Motor neuron (in vitro differentiated cells): ENCODE data around the gene CTSW. TPM values are rescaled to one million over a fixed set of nuclear protein-coding genes. Genes with fewer than 3 reads are reported as not detected.

ENCODE experiments used
- ATAC-seq, 8 experiments: fragments of 200-7000 bp; cut with Tn5 transposase; replicated peaks in 6 of 8; 2 replicates each; pipeline ENCODE4 v1.8.0; 2021; ENCODE audit warnings: mild to moderate bottlenecking in 8 of 8, moderate library complexity in 8 of 8
- H3K27ac ChIP-seq, 2 donors: fragments of 250-450 bp; sonication (Bioruptor Pico); 2 replicates each; pipeline ENCODE4 v1.9.0; 2021; ENCODE audit warnings: antibody characterized with exemption in 2 of 2, mild to moderate bottlenecking in 2 of 2, moderate library complexity in 1 of 2
- H3K4me1 ChIP-seq, 2 donors: fragments of 250-450 bp; sonication (Bioruptor Pico); replicated peaks in 1 of 2; 2 replicates each; pipeline ENCODE4 v1.6.1; 2021; ENCODE audit warnings: antibody characterized with exemption in 2 of 2, mild to moderate bottlenecking in 2 of 2, moderate library complexity in 1 of 2
- H3K4me3 ChIP-seq, 5 donors: fragments of 250-450 bp; sonication (Bioruptor Pico); 2 replicates each; pipeline ENCODE4 v1.9.0; 2021; ENCODE audit warnings: antibody characterized with exemption in 5 of 5, mild to moderate bottlenecking in 5 of 5, moderate library complexity in 4 of 5
- WGBS, 10 experiments: fragments of 450-650 bp; shearing (Covaris generic); methylation state at CpG; one replicate each; pipeline ENCODE4 v1.0.0; 2022; 5-methylcytosine and 5-hydroxymethylcytosine counted together
- in situ Hi-C, 9 experiments: fragments of 400-800 bp; cut with MboI; loops; one replicate each; pipeline ENCODE4 v1.15.0; 2021; ENCODE audit warnings: low sequenced_read_pairs in 9 of 9, low pct_unique_long_range_greater_than_20kb in 2 of 9; ENCODE audit not compliant: unreplicated experiment in 9 of 9
- total RNA-seq, 8 experiments: library from RNA; unstranded; fragments of 300-600 nt; gene quantifications; 2 replicates each; pipeline versions ENCODE4 v1.2.3 to v1.2.4, GENCODE V29; 2022

Gene CTSW
- total RNA-seq, 8 experiments from 2014 or later: 0.21 to 1.7 (median 0.56) TPM; not detected in 2

DNA sequence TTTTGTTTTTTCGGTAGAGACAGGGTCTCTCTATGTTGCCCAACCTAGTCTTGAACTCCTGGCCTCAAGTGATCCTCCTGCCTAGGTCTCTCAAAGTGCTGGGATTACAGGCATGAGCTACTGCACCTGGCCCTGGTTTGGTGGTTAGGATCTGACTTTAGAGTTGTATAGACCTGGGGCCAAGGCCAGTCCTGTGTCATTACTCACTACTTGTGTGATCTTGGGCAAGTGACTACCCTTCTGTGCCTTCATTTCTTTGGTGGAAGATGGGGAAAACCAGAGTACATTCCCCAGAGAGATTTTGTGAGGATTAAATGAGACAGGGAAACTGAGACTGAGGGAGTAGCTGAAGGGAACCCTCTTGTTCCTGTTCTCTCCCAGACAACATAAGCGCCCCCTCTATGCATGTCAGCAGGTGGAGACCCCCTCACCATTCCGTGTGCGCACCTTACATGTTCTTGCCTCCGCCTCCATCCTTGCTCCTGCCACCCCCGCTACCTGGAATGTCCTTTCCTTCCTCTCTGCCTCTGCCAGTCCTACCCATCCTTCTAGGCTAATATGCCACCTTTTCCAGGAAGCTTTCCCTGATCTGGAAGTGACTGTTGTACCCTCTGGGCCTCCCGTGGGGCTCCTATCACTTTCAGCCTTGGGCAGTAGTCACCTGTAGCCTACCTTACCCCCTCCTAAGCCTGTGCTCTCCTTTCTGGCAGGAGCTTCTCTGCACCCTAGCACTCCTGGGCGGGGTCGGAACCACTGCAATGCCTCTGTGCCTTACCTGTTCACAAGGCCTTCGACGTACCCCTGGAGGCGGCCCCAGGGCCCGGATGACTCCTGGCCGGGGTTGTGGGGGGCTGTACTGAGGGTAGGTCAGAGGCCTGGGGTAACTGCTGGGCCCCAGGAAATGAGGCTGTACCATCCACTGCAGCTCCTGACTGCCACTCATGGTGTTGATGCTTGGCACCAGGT lies 16.7 kb downstream of the CTSW start:
- in situ Hi-C loops: loop anchor here in 1 of 9 experiments (25.0 kb wide), 1 partner anchor 91 kb away; no protein-coding TSS in a partner anchor
- no peak for ATAC-seq
- Histone ChIP-seq H3K4me1 (peaks cover 12 to 16% of the 10 kb centered on the region in 2 donors), H3K27ac (no peak overlapping the region), H3K4me3 (no peak overlapping the region)
- 71 to 100% (median 83%) methylated on average over 1 to 11 of the region's 14 CpGs; no CpG with 5 or more reads in 3 of the 10 experiments for WGBS, 10 experiments

DNA sequence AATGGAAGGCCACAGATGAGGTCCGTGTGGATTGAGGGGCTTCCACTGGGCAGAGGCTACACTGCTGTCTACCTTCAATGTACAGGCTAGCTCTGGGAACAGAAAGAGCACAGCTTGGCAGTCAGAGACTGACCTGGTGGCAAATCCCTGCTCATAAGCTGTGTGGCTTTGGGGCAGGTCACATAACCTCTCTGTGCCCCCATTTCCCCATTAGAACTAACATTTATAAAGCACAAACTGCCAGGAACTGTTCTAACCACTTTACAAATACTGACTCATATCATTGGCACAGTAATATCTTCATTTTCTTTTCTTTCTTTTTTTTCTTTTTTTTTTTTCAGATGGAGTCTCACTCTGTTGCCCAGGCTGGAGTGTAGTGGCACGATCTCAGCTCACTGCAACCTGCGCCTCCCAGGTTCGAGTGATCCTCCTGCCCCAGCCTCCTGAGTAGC lies 17.4 kb downstream of the CTSW start:
- Histone ChIP-seq H3K4me3 (no peak overlapping the region), H3K4me1 (peaks cover 5 to 12% of the 10 kb centered on the region in 2 donors), H3K27ac (no peak overlapping the region)
- in situ Hi-C loops: loop anchor here in 1 of 9 experiments (25.0 kb wide), 1 partner anchor 90 kb away; no protein-coding TSS in a partner anchor
- 17 to 100% (median 80%) methylated on average over 1 to 4 of the region's 4 CpGs; no CpG with 5 or more reads in 1 of the 10 experiments for WGBS, 10 experiments
- no peak for ATAC-seq

DNA sequence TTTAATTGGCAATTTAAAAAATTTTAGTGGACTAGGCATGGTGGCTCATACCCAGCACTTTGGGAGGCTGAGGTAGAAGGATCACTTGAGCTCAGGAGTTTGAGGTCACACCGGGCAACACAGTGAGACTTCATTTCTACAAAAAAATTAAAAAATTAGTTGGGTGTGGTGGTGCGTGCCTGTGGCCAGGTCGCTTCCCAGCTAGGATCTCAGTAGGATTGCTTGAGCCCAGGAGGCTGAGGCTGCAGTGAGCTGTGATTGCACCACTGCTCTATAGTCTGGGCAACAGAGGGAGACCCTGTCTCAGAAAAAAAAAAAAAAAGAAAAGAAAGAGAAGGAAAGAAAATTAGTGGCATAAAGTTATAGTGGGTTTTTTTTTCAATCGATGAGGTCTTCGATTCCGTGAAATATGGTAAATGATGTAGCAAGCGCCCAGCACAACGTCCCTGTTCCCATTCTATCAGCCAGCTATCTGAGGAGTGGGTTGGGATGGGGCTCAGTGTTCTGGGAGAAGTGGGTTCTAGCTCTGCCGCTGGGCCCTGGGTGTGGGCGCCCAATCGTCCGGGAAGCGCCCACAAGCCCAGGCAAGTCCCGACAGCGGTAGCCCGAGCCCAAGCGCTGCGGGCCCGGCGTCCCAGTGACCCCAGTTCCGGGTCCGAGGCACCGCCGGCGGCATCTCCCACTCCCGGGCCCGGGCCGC lies 19.2 kb downstream of the CTSW start:
- no peak overlapping the region for H3K27ac ChIP-seq
- peak in 2 of 8 experiments; percentile 1 to 4 for ATAC-seq
- peaks cover under 1 to 2% of the 10 kb centered on the region in 2 donors for H3K4me1 ChIP-seq
- 9 to 71% (median 43%) methylated on average over 1 to 13 of the region's 28 CpGs; no CpG with 5 or more reads in 2 of the 10 experiments for WGBS, 10 experiments
- in situ Hi-C loops: loop anchor here in 1 of 9 experiments (25.0 kb wide), 1 partner anchor 88 kb away; no protein-coding TSS in a partner anchor
- peak overlapping the region in 3 of 5 donors; percentile 8 to 34 (median 22) for H3K4me3 ChIP-seq

GRCh38 chr11:65899356-65900124 lies 19.9 kb downstream of the CTSW start:
- H3K27ac ChIP-seq: no peak overlapping the region
- peak overlapping the region in 4 of 5 donors; percentile 21 to 34 (median 26) for H3K4me3 ChIP-seq
- in situ Hi-C loops: loop anchor here in 1 of 9 experiments (25.0 kb wide), 1 partner anchor 88 kb away; no protein-coding TSS in a partner anchor
- WGBS, 10 experiments: 1% methylated on average over 25 of the region's 78 CpGs; no CpG with 5 or more reads in 9 of the 10 experiments
- no peaks in the 10 kb centered on the region for H3K4me1 ChIP-seq
- ATAC-seq: peak; percentile 29 to 54 (median 46)

DNA sequence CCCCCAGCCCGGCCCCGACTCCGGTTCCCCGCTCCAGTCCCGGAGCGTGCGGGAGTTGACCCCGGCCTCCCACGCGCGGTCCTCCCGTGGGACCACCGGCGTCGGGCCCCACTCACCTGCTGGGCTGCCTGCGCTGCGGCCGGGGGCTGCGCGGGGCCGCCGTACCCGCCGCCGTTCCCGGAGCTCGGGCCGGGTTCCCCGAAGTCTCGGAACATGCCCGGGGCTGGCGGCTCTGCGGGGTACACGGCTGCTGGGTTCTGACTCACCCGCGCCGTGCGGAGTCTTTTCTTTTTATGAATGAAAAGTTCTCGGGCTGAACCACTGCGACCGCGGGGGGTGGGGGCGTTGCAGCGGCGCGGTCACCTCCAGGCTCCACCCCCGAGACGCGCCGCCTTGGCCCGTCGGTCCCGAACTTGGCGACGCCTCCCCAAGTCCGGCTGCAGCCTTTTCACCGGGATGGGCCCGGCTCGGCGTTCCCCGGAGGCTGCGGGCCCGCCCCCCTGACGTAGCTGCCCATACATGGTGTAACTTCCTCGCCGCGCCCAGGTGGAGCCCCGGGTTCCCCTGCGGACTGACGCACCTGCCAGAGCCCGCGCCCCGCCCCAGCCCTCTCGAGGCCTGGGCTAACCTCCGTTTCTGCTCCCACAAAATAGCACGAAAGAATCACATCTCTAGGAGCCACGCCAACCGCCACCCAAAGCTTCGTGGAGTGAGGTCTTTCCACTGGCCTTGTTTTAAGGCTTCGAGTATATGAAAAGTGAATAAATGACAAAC lies 20.7 kb downstream of the CTSW start, which contains the start of gene FOSL1:
TSS of gene FOSL1 (minus strand) at position 264 of the 774 bp plus-strand sequence. CDS start at position 215, 49 bp downstream.
- Histone ChIP-seq H3K4me3 (peak within 1 kb of the TSS; percentile 10 to 34 (median 22)), H3K27ac (no peak within 1 kb of the TSS), H3K4me1 (no peaks in the 10 kb centered on the region)
- peak; percentile 60 to 92 (median 88) for ATAC-seq
- 0 to 35% (median 17%) methylated on average over 1 to 7 of the region's 80 CpGs; no CpG with 5 or more reads in 5 of the 10 experiments for WGBS, 10 experiments
- in situ Hi-C loops: no loop called here

DNA sequence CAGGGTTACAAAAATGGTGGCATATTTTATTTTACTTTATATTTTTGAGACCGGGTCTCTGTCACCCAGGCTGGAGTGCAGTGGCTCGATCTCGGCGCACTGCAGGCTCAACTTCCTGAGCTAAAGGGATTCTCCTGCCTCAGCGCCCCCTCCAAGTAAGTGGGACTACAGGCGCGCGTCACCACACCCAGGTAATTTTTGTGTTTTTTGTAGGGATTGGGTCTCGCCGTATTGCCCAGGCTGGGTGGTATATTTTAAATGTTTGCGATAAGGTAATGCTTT lies 21.2 kb downstream of the CTSW start:
- no peaks in the 10 kb centered on the region for H3K4me1 ChIP-seq
- H3K27ac ChIP-seq: no peak overlapping the region
- H3K4me3 ChIP-seq: peak overlapping the region in 1 of 5 donors; percentile 31
- in situ Hi-C loops: no loop called here
- 29 to 100% (median 71%) methylated on average over 1 to 11 of the region's 11 CpGs; no CpG with 5 or more reads in 2 of the 10 experiments for WGBS, 10 experiments
- ATAC-seq: no peak

- ATAC-seq: peak in 1 of 8 experiments; percentile 2
- in situ Hi-C loops: no loop called here
- no peak overlapping the region for H3K27ac ChIP-seq
Observed at GRCh38 chr11:65903068-65903481, 23.4 kb downstream of the CTSW start.

DNA sequence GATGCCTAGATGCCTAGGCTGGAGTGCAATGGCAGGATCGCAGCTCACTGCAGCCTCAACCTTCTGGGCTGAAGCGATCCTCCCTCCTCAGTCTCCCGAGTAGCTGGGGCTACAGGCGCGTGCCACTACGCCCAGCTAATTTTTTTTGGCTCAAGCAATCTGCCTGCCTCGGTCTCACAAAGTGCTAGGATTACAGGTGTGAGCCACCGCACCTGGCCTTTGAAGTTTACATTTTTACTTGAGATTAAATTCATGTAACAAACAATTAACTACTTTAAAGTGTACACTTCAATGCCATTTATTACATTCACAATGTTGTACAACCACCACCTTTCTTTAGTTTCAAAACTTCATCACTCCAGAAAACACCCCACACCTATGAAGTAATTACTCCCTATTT lies 24.1 kb downstream of the CTSW start:
- no peak for ATAC-seq
- Histone ChIP-seq H3K27ac (no peak overlapping the region), H3K4me3 (no peak overlapping the region), H3K4me1 (no peaks in the 10 kb centered on the region)
- in situ Hi-C loops: no loop called here
- 56 to 100% (median 80%) methylated on average over 1 to 8 of the region's 8 CpGs; no CpG with 5 or more reads in 3 of the 10 experiments for WGBS, 10 experiments

More at GRCh38 chr11:65903068-65903481, 23.4 kb downstream of the CTSW start:
- WGBS, 10 experiments: 0 to 20% (median 0%) methylated on average over 1 to 3 of the region's 5 CpGs; no CpG with 5 or more reads in 6 of the 10 experiments
- H3K4me3 ChIP-seq: no peak overlapping the region
- no peaks in the 10 kb centered on the region for H3K4me1 ChIP-seq

- in situ Hi-C loops: no loop called here
- peak in 2 of 8 experiments; percentile 47 to 59 for ATAC-seq
- no peak overlapping the region for H3K4me3 ChIP-seq
- peaks cover 0 to 1% of the 10 kb centered on the region in 2 donors for H3K4me1 ChIP-seq
- no peak overlapping the region for H3K27ac ChIP-seq
- WGBS, 10 experiments: 0 to 100% (median 60%) methylated on average over 1 to 3 of the region's 5 CpGs; no CpG with 5 or more reads in 1 of the 10 experiments
Observed at GRCh38 chr11:65906602-65907001, 27.0 kb downstream of the CTSW start.

- in situ Hi-C loops: no loop called here
- no peak overlapping the region for H3K27ac ChIP-seq
- ATAC-seq: no peak
- peaks cover 0 to 5% of the 10 kb centered on the region in 2 donors for H3K4me1 ChIP-seq
- WGBS, 10 experiments: 80 to 96% (median 90%) methylated on average over 1 to 6 of the region's 6 CpGs; no CpG with 5 or more reads in 4 of the 10 experiments
- no peak overlapping the region for H3K4me3 ChIP-seq
Observed at GRCh38 chr11:65907878-65908277, 28.2 kb downstream of the CTSW start.

DNA sequence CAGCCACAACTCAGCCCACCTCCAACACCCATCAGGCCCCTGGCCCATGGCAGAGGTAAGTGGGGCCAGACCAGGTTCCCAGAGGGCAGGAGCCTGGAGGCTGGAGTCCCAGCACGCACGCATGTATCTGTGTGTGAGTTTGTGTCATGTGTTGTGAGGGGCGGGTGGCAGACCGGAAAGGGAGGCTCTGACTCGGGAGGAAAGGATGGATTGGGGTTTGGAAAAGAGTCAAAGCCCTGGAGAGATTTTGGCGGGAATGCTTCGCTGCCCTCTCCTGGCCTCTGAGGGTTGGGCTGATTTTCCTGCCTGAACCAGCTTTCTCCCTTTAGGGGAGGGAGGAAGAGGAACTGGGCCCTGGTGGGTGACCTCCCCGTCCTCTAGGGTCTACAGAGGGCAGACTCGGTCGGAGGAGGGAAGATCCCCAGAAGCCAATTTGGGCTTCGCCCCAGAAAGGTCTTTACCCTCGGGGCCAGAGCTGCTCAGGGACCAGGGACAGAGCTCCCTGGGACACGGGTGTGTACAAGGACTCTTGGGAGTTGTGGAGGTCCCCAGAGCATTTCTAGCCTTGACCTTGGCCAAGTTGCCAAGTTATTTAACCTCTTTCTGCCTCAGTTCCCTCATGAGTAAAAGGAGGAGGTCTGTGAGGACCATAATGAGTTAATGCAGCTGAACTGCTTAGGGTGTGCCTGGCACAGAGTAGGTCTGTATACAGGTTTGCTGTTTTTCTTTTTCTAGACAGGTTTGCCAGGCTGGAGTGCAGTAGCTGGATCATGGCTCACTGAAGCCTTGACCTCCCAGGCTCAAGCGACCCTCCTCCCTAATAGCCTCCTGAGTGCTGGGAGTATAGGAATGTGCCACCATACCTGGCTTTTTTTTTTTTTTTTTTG lies 32.3 kb downstream of the CTSW start:
- whole genome bisulfite sequencing, 10 experiments: 4 to 100% (median 67%) methylated on average over 1 to 8 of the region's 14 CpGs; no CpG with 5 or more reads in 3 of the 10 experiments
- peak in 5 of 8 experiments; percentile 10 to 68 (median 16) for ATAC-seq
- H3K4me3 ChIP-seq: no peak overlapping the region
- H3K4me1 ChIP-seq: peaks cover 0 to 5% of the 10 kb centered on the region in 2 donors
- H3K27ac ChIP-seq: no peak overlapping the region
- in situ Hi-C loops: no loop called here
